HEK293T (cell line): Measurements from ENCODE around the gene PRSS3.
"Not testable (repeated sequence)": the region's sequence is repeated elsewhere in the genome, so short reads cannot be mapped to it uniquely, and the experiment has no call there.

ENCODE experiments used
- BHLHE40 ChIP-seq: fragments of 450-650 bp; IDR thresholded peaks from 2 replicates; pipeline ENCODE4 v1.6.1; 2016; ENCODE audit warnings: mild to moderate bottlenecking, moderate library complexity, borderline replicate concordance
- ELF4 ChIP-seq: fragments of 450-650 bp; IDR thresholded peaks from 2 replicates; pipeline ENCODE4 v1.6.1; 2017; ENCODE audit warnings: antibody characterized with exemption
- FOXA1 ChIP-seq: fragments of 450-650 bp; IDR thresholded peaks from 2 replicates; pipeline ENCODE4 v1.6.1; 2016; ENCODE audit warnings: mild to moderate bottlenecking
- FOXM1 ChIP-seq: fragments of 450-650 bp; IDR thresholded peaks from 2 replicates; pipeline ENCODE4 v1.6.1; 2017; ENCODE audit warnings: mild to moderate bottlenecking, borderline replicate concordance
- HDGF ChIP-seq: fragments of 450-650 bp; IDR thresholded peaks from 2 replicates; pipeline ENCODE4 v1.6.1; 2017; ENCODE audit warnings: antibody characterized with exemption, borderline replicate concordance
- LEF1 ChIP-seq: fragments of 450-650 bp; IDR thresholded peaks from 2 replicates; pipeline ENCODE4 v1.6.1; 2017; ENCODE audit warnings: mild to moderate bottlenecking, borderline replicate concordance
- SP1 ChIP-seq: fragments of 450-650 bp; IDR thresholded peaks from 2 replicates; pipeline ENCODE4 v1.6.1; 2017
- SUZ12 ChIP-seq: fragments of 450-650 bp; IDR thresholded peaks from 2 replicates; pipeline ENCODE4 v1.6.1; 2016; ENCODE audit warnings: mild to moderate bottlenecking
- ZNF384 ChIP-seq: fragments of 450-650 bp; IDR thresholded peaks from 2 replicates; pipeline ENCODE4 v1.6.1; 2016

DNA sequence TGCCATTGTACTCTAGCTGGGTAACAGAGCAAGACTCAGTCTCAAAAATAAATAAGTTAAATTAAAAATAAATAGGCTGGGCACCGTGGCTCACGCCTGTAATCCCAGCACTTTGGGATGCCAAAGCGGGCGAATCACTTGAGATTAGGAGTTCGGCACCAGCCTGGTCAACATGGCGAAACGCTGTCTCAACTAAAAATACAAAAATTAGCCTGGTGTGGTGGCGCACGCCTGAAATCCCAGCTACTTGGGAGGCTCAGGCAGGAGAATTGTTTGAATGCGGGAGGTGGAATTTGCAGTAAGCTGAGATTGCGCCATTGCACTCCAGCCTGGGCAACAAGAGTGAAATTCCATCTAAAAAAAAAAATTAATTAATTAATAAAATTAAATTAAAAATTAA is 31.9 kb downstream of the PRSS3 start:
- not testable (repeated sequence) for TF ChIP-seq ELF4, FOXM1, HDGF, BHLHE40, SUZ12, FOXA1, ZNF384, LEF1, SP1
